Endothelial cell of umbilical vein (primary cell): ENCODE data around the gene WSB2. TPM values are rescaled to one million over a fixed set of nuclear protein-coding genes. Genes with fewer than 3 reads are reported as not detected.
"Not testable (repeated sequence)": the region's sequence is repeated elsewhere in the genome, so short reads cannot be mapped to it uniquely, and the experiment has no call there.

ENCODE experiments used
- BruUV-seq: library from RNA; stranded (reverse); fragments of 400-500 nt; replicated peaks from 2 replicates; lab custom pipeline; 2021; lab: Mats Ljungman, UMichigan
- CTCF ChIA-PET: fragments of 300-600, 350-600 bp; sonication (Branson Sonifier 250); formaldehyde crosslinking; loops from one replicate; lab custom pipeline; 2021; ENCODE audit warnings: antibody characterized with exemption, inconsistent platforms; lab: Charles Lee
- POLR2A ChIA-PET: fragments of 300-600, 350-600 bp; sonication (Branson Sonifier 250); formaldehyde crosslinking; loops from one replicate; lab custom pipeline; 2021; ENCODE audit warnings: antibody characterized with exemption, inconsistent platforms; lab: Charles Lee
- DNase-seq: peaks from one replicate; pipeline ENCODE4 v3.0.0-alpha.2; 2011; ENCODE audit warnings: low read depth, low spot score
- FAIRE-seq: peaks from 2 replicates; lab custom pipeline; 2011; peaks lifted over from hg19 to GRCh38; lab: Jason Lieb, UNC
- H2AFZ ChIP-seq: 2 replicates; pipeline ENCODE4 v1.6.0; 2012; ENCODE audit warnings: low read depth, low read length, control low read depth, inconsistent platforms
- H3K27ac ChIP-seq: 2 replicates; pipeline ENCODE4 v1.5.1; 2011; ENCODE audit warnings: low read depth, mild to moderate bottlenecking, control low read depth, low read length, moderate library complexity; ENCODE audit not compliant: insufficient read depth
- H3K27me3 ChIP-seq, 2 experiments: 2 replicates each; pipeline versions ENCODE4 v1.6.0 to v1.6.1; 2011; ENCODE audit warnings: low read length in 2 of 2, mixed read lengths in 1 of 2; ENCODE audit not compliant: control insufficient read depth in 2 of 2, insufficient read depth in 2 of 2
- H3K36me3 ChIP-seq, 2 experiments: 2 replicates in 1 of 2; 3 replicates in 1 of 2; pipeline ENCODE4 v1.5.1; 2011; ENCODE audit warnings: low read length in 2 of 2, mild to moderate bottlenecking in 1 of 2, moderate library complexity in 1 of 2; ENCODE audit not compliant: control insufficient read depth in 2 of 2, insufficient read depth in 2 of 2; ENCODE audit errors: extremely low read depth in 1 of 2
- H3K4me1 ChIP-seq: 3 replicates; pipeline ENCODE4 v1.5.1; 2011; ENCODE audit warnings: mild to moderate bottlenecking, low read length; ENCODE audit not compliant: control insufficient read depth, insufficient read depth; ENCODE audit errors: extremely low read depth
- H3K4me2 ChIP-seq: 2 replicates; pipeline ENCODE4 v1.6.1; 2011; ENCODE audit warnings: low read length, control low read depth, mixed read lengths; ENCODE audit not compliant: insufficient read depth
- H3K4me3 ChIP-seq, 3 experiments: fragments of 200-600 bp in 1 of 3; sonication (generic), shearing (Covaris generic) in 1 of 3; replicated peaks in 1 of 3; 2 replicates each; pipeline ENCODE4 v1.5.1; 2011 to 2016; ENCODE audit warnings: control low read depth in 3 of 3, low read length in 3 of 3, mild to moderate bottlenecking in 2 of 3, inconsistent platforms in 1 of 3, low read depth in 1 of 3, moderate library complexity in 1 of 3; ENCODE audit not compliant: insufficient read depth in 1 of 3
- H3K79me2 ChIP-seq: 2 replicates; pipeline ENCODE4 v1.6.0; 2012; ENCODE audit warnings: low read length, inconsistent platforms; ENCODE audit not compliant: control insufficient read depth, insufficient read depth
- H3K9ac ChIP-seq: replicated peaks from 2 replicates; pipeline ENCODE3; 2011; ENCODE audit warnings: low read length, control low read depth; ENCODE audit not compliant: insufficient read depth; ENCODE audit errors: extremely low read depth
- H3K9me1 ChIP-seq: replicated peaks from 3 replicates; pipeline ENCODE4 v1.6.0; 2011; ENCODE audit warnings: mild to moderate bottlenecking, low read length; ENCODE audit not compliant: control insufficient read depth, insufficient read depth; ENCODE audit errors: extremely low read depth
- H3K9me3 ChIP-seq: replicated peaks from 2 replicates; pipeline ENCODE4 v1.5.1; 2012; ENCODE audit warnings: low read length, inconsistent platforms; ENCODE audit not compliant: control insufficient read depth, insufficient read depth
- H4K20me1 ChIP-seq: replicated peaks from 2 replicates; pipeline ENCODE3; 2011; ENCODE audit warnings: mild to moderate bottlenecking, low read length; ENCODE audit not compliant: control insufficient read depth, insufficient read depth; ENCODE audit errors: extremely low read depth
- EZH2 ChIP-seq: IDR thresholded peaks from 2 replicates; pipeline ENCODE4 v1.6.1; 2012; ENCODE audit warnings: borderline replicate concordance, low read depth, mild to moderate bottlenecking, moderate library complexity, low read length, inconsistent platforms; ENCODE audit not compliant: severe bottlenecking
- FOS ChIP-seq: IDR thresholded peaks from 2 replicates; pipeline ENCODE4 v1.6.1; 2011; ENCODE audit warnings: mild to moderate bottlenecking, low read length, moderate library complexity, borderline replicate concordance; ENCODE audit not compliant: insufficient read depth
- GATA2 ChIP-seq: IDR thresholded peaks from 2 replicates; pipeline ENCODE4 v1.7.0; 2011; ENCODE audit warnings: low read depth, mild to moderate bottlenecking, moderate library complexity, mixed read lengths, low read length; ENCODE audit not compliant: insufficient read length, insufficient read depth
- JUN ChIP-seq: IDR thresholded peaks from 2 replicates; pipeline ENCODE4 v1.6.1; 2011; ENCODE audit warnings: borderline replicate concordance, low read depth; ENCODE audit not compliant: insufficient read length, insufficient read depth
- MYC ChIP-seq: IDR thresholded peaks from one replicate; pipeline ENCODE4 v1.6.1; 2011; ENCODE audit warnings: mild to moderate bottlenecking, low read depth, low read length
- POLR2A ChIP-seq: IDR thresholded peaks from 2 replicates; pipeline ENCODE4 v1.6.1; 2012; ENCODE audit warnings: low read depth, mild to moderate bottlenecking, control low read depth, low read length
- POLR2AphosphoS5 ChIP-seq: IDR thresholded peaks from 2 replicates; pipeline ENCODE4 v1.6.1; 2012; ENCODE audit warnings: low read depth, mild to moderate bottlenecking, control low read depth, low read length, moderate library complexity; ENCODE audit not compliant: insufficient read depth
- dilution Hi-C: fragments of 300-500 bp; cut with MboI; formaldehyde crosslinking; loops from one replicate; pipeline ENCODE4 v1.15.0; 2019; ENCODE audit warnings: low sequenced_read_pairs; ENCODE audit not compliant: extremely low pct_ligation_motif_present
- intact Hi-C: fragments of 100-400 bp; cut with micrococcal nuclease; formaldehyde crosslinking; loops from one replicate; pipeline ENCODE4 v1.10.0; 2022
- polyA plus RNA-seq, 4 experiments: library from polyadenylated mRNA; depleted of rRNA in 3 of 4; stranded (reverse) in 3 of 4; unstranded in 1 of 4; fragments of >200 nt; gene quantifications; 2 replicates each; pipeline versions ENCODE4 v1.2.1 to v1.2.3, GENCODE V29; 2011 to 2012; ENCODE audit warnings: missing spikeins in 1 of 4
- total RNA-seq: library from RNA; stranded (reverse); gene quantifications from 2 replicates; pipeline ENCODE4 v1.2.3, GENCODE V29; 2021
- TF ChIP-seq, protein P1 (sequence below): IDR thresholded peaks from 2 replicates; pipeline ENCODE4 v1.6.1; 2011; ENCODE audit not compliant: insufficient read depth, insufficient read length
- TF ChIP-seq, protein P2 (sequence below), 2 donors: IDR thresholded peaks; 1 replicate in 1 of 2; 2 replicates in 1 of 2; pipeline ENCODE4 v1.5.1; 2011; ENCODE audit warnings: low read length in 2 of 2, mild to moderate bottlenecking in 2 of 2, moderate library complexity in 2 of 2, control low read depth in 1 of 2, inconsistent platforms in 1 of 2, low read depth in 1 of 2; ENCODE audit not compliant: insufficient read depth in 1 of 2; ENCODE audit errors: extremely low read depth in 1 of 2

Gene WSB2
- total and polyA plus RNA-seq, 2 donors (not counting 3 experiments of a cell fraction or from before 2014, with no cell fraction given), result 73.6 to 107 TPM

DNA sequence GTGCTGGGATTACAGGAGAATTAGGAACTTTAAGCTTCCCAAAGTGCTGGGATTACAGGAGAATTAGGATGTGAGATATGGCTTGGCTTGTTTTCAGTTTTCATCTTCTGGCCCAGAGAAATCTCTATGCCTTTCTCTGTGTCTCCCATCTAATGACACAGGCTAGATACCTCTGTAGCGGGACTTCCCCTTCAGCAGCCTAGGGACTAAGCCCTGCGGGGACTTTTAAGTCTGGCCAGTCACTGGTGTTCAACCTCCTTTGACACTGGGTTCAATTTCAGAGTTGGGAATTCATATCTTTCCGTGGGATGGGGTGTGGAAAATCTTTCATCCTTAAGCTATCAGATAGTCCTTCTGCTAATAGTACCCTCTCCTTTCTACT lies 38.3 kb downstream of the WSB2 start:
- Histone ChIP-seq H3K9me1 (no peaks in the 10 kb centered on the region), H3K79me2 (peaks cover 6% of the 10 kb centered on the region), H3K36me3 (peaks cover 14 to 18% of the 10 kb centered on the region in 2 experiments), H3K27me3 (no peaks in the 10 kb centered on the region), H3K27ac (no peak overlapping the region), H4K20me1 (no peaks in the 10 kb centered on the region), H3K9me3 (no peaks in the 10 kb centered on the region), H3K9ac (no peak overlapping the region), H2AFZ (no peak overlapping the region), H3K4me1 (no peaks in the 10 kb centered on the region), H3K4me2 (no peak overlapping the region), H3K4me3 (no peak overlapping the region)
- ChIA-PET POLR2A (no interaction called here), CTCF (no interaction called here)
- TF ChIP-seq FOS (no peak), JUN (no peak), GATA2 (no peak), POLR2AphosphoS5 (no peak), MYC (no peak), EZH2 (no peak), POLR2A (no peak)
- TF ChIP-seq, protein P1, sequence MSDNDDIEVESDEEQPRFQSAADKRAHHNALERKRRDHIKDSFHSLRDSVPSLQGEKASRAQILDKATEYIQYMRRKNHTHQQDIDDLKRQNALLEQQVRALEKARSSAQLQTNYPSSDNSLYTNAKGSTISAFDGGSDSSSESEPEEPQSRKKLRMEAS, result no peak
- TF ChIP-seq, protein P2, sequence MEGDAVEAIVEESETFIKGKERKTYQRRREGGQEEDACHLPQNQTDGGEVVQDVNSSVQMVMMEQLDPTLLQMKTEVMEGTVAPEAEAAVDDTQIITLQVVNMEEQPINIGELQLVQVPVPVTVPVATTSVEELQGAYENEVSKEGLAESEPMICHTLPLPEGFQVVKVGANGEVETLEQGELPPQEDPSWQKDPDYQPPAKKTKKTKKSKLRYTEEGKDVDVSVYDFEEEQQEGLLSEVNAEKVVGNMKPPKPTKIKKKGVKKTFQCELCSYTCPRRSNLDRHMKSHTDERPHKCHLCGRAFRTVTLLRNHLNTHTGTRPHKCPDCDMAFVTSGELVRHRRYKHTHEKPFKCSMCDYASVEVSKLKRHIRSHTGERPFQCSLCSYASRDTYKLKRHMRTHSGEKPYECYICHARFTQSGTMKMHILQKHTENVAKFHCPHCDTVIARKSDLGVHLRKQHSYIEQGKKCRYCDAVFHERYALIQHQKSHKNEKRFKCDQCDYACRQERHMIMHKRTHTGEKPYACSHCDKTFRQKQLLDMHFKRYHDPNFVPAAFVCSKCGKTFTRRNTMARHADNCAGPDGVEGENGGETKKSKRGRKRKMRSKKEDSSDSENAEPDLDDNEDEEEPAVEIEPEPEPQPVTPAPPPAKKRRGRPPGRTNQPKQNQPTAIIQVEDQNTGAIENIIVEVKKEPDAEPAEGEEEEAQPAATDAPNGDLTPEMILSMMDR (IDR thresholded peaks at IDR 0.05; ENCODE audit: extremely low read depth in 1 of 2, insufficient read depth in 1 of 2, low read depth in 1 of 2, low read length in 2 of 2), result no peak
- BruUV-seq, result no TSS peak
- DNase-seq (no peak), FAIRE-seq (no peak)
- dilution Hi-C loops, result no loop called here
- intact Hi-C loops, result no loop called here

DNA sequence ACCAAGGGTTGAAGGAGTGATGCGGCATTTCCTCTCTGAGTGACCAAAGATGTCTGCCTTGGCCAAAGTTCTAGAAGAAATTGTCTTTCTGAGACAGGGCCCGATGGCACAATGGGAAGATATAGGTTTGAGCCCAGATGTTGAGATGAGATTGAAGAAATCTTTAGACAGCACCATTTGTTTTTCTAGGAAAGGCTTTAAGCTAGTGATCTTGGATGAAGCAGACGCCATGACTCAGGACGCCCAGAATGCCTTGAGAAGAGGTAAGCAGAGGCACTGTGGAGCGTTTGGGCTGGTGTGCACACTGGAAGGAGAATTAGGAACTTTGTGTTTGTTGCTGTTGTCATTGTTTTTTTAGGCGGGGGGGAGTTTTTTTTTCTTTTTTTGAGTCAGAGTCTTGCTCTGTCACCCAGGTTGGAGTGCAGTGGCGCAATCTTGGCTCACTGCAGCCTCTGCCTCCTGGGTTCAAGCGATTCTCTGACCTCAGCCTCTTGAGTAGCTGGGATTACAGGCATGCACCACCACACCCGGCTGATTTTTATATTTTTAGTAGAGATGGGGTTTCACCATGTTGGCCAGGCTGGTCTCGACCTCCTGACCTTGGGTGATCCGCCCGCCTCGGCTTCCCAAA lies 38.8 kb downstream of the WSB2 start:
- Histone ChIP-seq H3K36me3 (peaks cover 14 to 18% of the 10 kb centered on the region in 2 experiments), H3K79me2 (peaks cover 11% of the 10 kb centered on the region)
- H3K27me3 ChIP-seq, intact Hi-C loops, H3K27ac ChIP-seq, FAIRE-seq, dilution Hi-C loops, POLR2A ChIA-PET, H3K9ac ChIP-seq, DNase-seq, H3K9me3 ChIP-seq, H3K4me1 ChIP-seq, H2AFZ ChIP-seq, H3K9me1 ChIP-seq, H4K20me1 ChIP-seq, H3K4me2 ChIP-seq, H3K4me3 ChIP-seq, CTCF ChIA-PET, BruUV-seq: not testable (repeated sequence)
